ENCODE measurements around the gene INTS7.

GRCh38 chr1:212074313-212074712 lies 39.0 kb upstream of the INTS7 start:
- no peak for TF ChIP-seq USF2 (IDR thresholded peaks at IDR 0.05; ENCODE audit: low read depth, low read length)
- TF ChIP-seq, protein P1, sequence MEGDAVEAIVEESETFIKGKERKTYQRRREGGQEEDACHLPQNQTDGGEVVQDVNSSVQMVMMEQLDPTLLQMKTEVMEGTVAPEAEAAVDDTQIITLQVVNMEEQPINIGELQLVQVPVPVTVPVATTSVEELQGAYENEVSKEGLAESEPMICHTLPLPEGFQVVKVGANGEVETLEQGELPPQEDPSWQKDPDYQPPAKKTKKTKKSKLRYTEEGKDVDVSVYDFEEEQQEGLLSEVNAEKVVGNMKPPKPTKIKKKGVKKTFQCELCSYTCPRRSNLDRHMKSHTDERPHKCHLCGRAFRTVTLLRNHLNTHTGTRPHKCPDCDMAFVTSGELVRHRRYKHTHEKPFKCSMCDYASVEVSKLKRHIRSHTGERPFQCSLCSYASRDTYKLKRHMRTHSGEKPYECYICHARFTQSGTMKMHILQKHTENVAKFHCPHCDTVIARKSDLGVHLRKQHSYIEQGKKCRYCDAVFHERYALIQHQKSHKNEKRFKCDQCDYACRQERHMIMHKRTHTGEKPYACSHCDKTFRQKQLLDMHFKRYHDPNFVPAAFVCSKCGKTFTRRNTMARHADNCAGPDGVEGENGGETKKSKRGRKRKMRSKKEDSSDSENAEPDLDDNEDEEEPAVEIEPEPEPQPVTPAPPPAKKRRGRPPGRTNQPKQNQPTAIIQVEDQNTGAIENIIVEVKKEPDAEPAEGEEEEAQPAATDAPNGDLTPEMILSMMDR (conservative IDR thresholded peaks at IDR 0.05; ENCODE audit: low read depth, low read length), result no peak
- no peak for TF ChIP-seq RAD21 (IDR thresholded peaks at IDR 0.05; ENCODE audit: low read length)
- no peak for TF ChIP-seq POLR2A (IDR thresholded peaks at IDR 0.05; ENCODE audit: low read depth, low read length)
- no peak for TF ChIP-seq FOS (IDR thresholded peaks at IDR 0.05; ENCODE audit: low read depth, low read length)
- no peak for TF ChIP-seq RCOR1 (IDR thresholded peaks at IDR 0.05; ENCODE audit: insufficient replicate concordance, low read length)
- no peak for TF ChIP-seq NFE2L2 (IDR thresholded peaks at IDR 0.05; ENCODE audit: low read depth, low read length)
- TF ChIP-seq CEBPB (IDR thresholded peaks at IDR 0.05; ENCODE audit: low read depth, low read length), result no peak

All from IMR-90 (cell line).